ENCODE results near the gene GPRC5C.

The GPRC5C gene

GRCh38 chr17:74452033-74452840 is 20.3 kb downstream of the GPRC5C start:
- POLR2A ChIA-PET = no interaction called here
- no peak for TF ChIP-seq CTCF (IDR thresholded peaks at IDR 0.05; ENCODE audit: insufficient read depth, low read length, missing control alignments)
- H3K4me3 ChIP-seq (ENCODE audit: low read depth, low read length) = no peak overlapping the region
- CTCF ChIA-PET = interaction anchor here (1.0 to 1.4 kb wide), 2 partner anchors 72 to 248 kb away, joined by 3 to 4 read pairs; no protein-coding TSS in a partner anchor
- no peak for DNase-seq (ENCODE audit: low read depth, low spot score)

DNA sequence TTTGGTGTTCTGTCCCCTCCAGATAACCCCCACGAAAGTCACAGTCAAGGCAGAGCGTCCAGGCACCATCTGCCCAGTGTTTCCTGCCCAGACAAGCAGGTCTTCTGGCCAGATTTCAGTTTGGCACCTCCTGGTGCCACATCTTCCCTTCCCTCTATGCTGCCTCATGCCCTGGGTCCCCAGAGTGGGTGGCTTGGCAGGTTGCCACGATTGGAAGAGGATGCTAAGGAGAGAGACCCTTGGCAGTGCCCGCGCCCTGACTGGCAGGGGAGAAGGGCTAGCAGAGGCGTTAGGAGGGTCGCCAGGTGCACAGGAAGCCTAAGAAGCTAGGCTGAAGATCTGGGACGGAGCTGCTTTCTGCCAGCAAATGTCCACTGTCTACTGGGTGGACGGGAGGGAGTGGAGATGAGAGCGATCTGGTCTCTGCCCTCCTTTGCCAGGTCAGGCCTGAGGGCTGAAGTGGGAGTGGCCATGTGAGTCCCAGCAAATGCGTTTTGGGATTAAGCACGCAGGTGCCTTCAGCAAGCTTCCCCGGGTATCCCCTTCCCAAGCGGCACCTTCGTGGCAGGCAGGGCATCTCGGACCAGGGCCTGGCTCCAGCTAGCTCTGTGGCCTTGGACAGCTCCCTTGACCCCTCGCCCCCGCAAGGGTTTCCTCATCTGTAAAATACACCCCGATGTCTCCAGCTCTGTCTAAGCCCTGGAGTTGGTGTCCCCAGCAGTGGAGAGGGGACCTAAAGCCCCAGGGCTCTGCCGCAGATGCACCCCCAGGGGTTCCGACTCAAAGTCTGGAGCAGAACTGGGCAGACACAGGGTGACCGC is 21.2 kb downstream of the GPRC5C start:
- no peak for DNase-seq (ENCODE audit: low read depth, low spot score)
- TF ChIP-seq CTCF (IDR thresholded peaks at IDR 0.05; ENCODE audit: insufficient read depth, low read length, missing control alignments) = no peak
- ChIA-PET POLR2A (no interaction called here), CTCF (interaction anchor here (1.0 to 1.8 kb wide), 4 partner anchors 15 to 248 kb away, joined by 3 to 6 read pairs (median 4); no protein-coding TSS in a partner anchor)
- H3K4me3 ChIP-seq (ENCODE audit: low read depth, low read length) = no peak overlapping the region

GRCh38 chr17:74453665-74454196 is 21.8 kb downstream of the GPRC5C start:
- ChIA-PET POLR2A (interaction anchor here (0.6 kb wide), 1 partner anchor 146 kb away, joined by 3 read pairs; no protein-coding TSS in a partner anchor), CTCF (interaction anchor here (1.1 to 1.8 kb wide), 5 partner anchors 16 to 254 kb away, joined by 3 to 6 read pairs (median 5); no protein-coding TSS in a partner anchor)

DNA sequence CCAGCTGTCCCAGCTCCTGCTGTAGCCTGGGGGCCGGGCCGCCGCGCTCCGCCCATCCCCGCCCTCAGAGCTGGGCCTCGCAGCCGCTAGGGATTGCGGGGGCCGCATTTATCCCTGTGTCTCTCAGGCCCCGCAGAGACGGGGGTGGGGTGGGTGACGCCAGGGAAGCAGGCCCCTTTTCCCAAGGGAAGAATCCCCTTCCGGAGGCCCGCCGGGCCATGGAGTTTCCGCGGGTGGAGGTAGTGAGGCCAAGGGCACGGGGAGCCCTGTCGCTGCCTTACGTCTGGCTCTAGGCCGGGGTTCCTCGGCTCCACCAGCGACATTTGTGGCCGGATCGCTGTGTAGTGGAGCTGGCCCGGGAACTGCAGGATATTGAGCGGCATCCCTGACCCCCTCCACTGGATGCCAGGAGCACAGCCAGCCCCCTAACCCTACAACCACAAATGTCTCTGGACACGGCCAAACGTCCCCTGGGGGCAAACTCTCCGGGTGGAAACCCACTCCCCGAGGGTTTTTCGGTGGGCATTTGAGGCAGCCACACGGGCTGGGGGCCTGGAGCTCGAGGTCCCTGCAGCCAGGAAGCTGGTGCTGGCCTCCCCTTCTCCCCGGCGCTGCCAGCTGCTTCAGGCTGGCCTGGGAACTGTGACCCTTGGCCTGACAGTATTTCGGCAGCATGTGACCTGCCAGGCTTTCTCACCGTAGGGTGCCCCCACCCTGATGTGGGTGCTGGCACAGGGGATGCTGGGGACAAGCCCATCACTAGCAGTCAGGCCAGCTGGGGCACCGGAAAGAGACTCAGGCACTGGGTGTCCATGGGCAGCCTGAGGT is 22.5 kb downstream of the GPRC5C start:
- peak overlapping the region; percentile 45 for H3K4me3 ChIP-seq (ENCODE audit: low read depth, low read length)
- TF ChIP-seq CTCF (IDR thresholded peaks at IDR 0.05; ENCODE audit: insufficient read depth, low read length, missing control alignments) = no peak
- DNase-seq (ENCODE audit: low read depth, low spot score) = no peak

More at GRCh38 chr17:74453665-74454196, 21.8 kb downstream of the GPRC5C start:
- DNase-seq (ENCODE audit: low read depth, low spot score) = no peak
- 0 out of 2 replicates have a peak overlapping the region, but pooled peaks have one; percentile 6 for H3K4me3 ChIP-seq (ENCODE audit: low read depth, low read length)
- TF ChIP-seq CTCF (IDR thresholded peaks at IDR 0.05; ENCODE audit: insufficient read depth, low read length, missing control alignments) = no peak

DNA sequence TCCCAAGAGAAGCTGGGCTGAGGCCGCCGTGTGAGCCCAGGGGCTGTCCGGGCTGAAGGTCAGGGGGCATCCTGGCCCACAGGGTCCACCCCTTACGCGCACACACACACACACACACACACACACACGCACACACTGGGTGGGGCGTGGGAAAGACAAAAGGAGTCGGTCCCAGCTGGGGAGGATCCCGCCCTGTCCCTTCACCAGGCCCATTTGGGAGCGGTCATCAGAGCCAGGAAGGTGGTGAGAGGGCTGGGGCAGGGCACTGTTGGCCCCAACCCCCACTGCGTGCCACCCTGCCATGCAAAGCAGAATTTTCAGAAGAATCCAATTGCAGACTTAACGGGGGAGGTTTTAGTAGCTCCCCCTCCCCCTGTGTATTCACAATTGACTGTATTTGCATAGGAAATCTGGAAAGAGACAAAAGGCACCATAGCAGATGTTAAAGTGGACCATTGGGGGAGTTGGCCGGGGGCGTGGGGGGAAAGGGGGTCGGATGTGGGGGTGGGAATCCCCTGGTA is 23.2 kb downstream of the GPRC5C start:
- H3K4me3 ChIP-seq (ENCODE audit: low read depth, low read length) = no peak overlapping the region
- POLR2A ChIA-PET = no interaction called here

More for the DNA sequence above, 22.5 kb downstream of the GPRC5C start:
- CTCF ChIA-PET = interaction anchor here (1.1 to 4.9 kb wide), 5 partner anchors 17 to 254 kb away, joined by 3 to 79 read pairs (median 5); partner anchors contain the start of gene GPR142
- POLR2A ChIA-PET = interaction anchor here (0.6 kb wide), 1 partner anchor 145 kb away, joined by 3 read pairs; no protein-coding TSS in a partner anchor

More for the DNA sequence above, 23.2 kb downstream of the GPRC5C start:
- TF ChIP-seq CTCF (IDR thresholded peaks at IDR 0.05; ENCODE audit: insufficient read depth, low read length, missing control alignments) = no peak
- DNase-seq (ENCODE audit: low read depth, low spot score) = no peak
- CTCF ChIA-PET = interaction anchor here (0.9 to 4.9 kb wide), 5 partner anchors 9 to 255 kb away, joined by 3 to 79 read pairs (median 3); partner anchors contain the start of gene GPR142
